NCI-H146 (cell line): ENCODE measurements around the gene SRRM1.
"Not testable (repeated sequence)": the region's sequence is repeated elsewhere in the genome, so short reads cannot be mapped to it uniquely, and the experiment has no call there.

Experiments used
- DNase-seq: peaks from one replicate; lab custom pipeline; 2025; lab: John Stamatoyannopoulos, UW

The SRRM1 gene

GRCh38 chr1:24717887-24718650 lies 75.0 kb downstream of the SRRM1 start:
- no peak for DNase-seq

GRCh38 chr1:24720152-24720551 lies 77.0 kb downstream of the SRRM1 start:
- no peak for DNase-seq

GRCh38 chr1:24721533-24721932 lies 78.4 kb downstream of the SRRM1 start:
- DNase-seq: no peak

GRCh38 chr1:24722073-24723035 lies 79.3 kb downstream of the SRRM1 start:
- DNase-seq: not testable (repeated sequence)
